GM12874 (cell line): ENCODE measurements around the gene ZNF790.

Experiments
- TF ChIP-seq, protein P1 (sequence below): IDR thresholded peaks from 2 replicates; pipeline ENCODE4 v1.5.1; 2011; ENCODE audit warnings: low read depth, mild to moderate bottlenecking, control low read depth, low read length, moderate library complexity; ENCODE audit not compliant: insufficient read depth

ZNF790 gene

DNA sequence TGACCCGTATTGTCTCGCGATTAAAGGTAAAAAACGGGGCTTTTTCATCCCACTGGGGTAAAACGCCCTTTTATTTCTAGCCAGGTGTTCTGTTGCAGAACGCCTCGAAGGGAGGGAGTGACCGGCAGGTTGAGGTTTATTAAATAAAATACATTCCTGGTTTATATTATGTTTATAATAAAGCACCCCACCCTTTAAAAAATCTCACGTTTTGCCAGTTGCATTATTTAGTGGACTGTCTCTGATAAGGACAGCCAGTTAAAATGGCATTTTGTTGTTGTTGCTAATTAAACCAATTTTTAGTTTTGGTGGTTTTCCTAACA, 40.4 kb downstream of the ZNF790 start:
- TF ChIP-seq, protein P1, sequence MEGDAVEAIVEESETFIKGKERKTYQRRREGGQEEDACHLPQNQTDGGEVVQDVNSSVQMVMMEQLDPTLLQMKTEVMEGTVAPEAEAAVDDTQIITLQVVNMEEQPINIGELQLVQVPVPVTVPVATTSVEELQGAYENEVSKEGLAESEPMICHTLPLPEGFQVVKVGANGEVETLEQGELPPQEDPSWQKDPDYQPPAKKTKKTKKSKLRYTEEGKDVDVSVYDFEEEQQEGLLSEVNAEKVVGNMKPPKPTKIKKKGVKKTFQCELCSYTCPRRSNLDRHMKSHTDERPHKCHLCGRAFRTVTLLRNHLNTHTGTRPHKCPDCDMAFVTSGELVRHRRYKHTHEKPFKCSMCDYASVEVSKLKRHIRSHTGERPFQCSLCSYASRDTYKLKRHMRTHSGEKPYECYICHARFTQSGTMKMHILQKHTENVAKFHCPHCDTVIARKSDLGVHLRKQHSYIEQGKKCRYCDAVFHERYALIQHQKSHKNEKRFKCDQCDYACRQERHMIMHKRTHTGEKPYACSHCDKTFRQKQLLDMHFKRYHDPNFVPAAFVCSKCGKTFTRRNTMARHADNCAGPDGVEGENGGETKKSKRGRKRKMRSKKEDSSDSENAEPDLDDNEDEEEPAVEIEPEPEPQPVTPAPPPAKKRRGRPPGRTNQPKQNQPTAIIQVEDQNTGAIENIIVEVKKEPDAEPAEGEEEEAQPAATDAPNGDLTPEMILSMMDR: no peak

DNA sequence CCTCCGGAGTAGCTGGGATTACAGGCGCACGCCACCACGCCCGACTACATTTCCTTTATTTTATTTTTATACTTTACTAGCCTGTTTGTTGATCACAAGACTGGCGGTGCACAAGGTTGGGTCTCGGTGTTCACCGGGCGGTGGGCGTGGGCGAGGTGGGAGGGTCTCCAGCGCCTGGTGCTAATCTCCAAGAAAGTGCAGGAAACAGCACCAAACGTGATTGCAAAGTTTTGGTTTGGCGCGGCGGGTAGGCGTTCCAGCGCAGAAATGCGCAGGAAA, 41.5 kb downstream of the ZNF790 start:
- TF ChIP-seq, protein P1: no peak

DNA sequence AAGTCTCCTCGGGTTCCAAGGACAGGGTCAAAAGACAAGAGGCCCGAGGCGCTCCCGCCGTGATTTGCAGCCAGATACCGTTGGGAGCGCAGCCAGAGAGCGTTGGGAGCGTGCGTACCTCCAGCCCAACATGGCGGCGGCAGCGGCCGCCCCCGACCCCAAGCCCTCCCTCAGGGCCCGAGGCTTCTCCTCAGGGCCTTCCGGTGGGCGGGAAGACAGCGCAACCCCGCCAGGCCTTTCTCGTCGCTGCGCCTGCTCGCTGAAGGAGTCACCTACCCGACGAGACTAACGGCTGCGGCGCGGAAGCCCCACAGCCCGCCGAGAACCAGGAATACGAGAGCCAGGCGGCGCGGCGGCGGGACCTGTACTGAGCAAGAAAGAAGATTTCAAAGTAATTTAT, 62.4 kb downstream of the ZNF790 start:
- TF ChIP-seq, protein P1: no peak

DNA sequence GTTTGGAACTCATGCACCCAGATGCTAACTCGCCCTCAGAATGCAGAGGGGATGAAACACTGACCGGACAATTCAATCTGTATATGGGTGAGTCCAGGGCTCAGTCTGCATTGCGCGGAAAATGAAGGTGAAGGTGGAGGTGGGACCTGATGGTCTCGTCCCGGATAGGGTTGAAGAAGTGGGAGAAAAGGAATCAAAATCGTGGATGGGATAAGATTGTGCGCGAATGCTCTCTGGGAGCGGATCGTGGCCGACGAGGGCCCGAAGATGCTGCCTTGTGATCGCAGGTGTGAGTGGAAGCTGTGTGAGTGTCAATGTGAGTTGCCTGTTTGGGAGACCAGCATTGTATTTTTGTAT, 65.0 kb downstream of the ZNF790 start:
- TF ChIP-seq, protein P1: no peak

DNA sequence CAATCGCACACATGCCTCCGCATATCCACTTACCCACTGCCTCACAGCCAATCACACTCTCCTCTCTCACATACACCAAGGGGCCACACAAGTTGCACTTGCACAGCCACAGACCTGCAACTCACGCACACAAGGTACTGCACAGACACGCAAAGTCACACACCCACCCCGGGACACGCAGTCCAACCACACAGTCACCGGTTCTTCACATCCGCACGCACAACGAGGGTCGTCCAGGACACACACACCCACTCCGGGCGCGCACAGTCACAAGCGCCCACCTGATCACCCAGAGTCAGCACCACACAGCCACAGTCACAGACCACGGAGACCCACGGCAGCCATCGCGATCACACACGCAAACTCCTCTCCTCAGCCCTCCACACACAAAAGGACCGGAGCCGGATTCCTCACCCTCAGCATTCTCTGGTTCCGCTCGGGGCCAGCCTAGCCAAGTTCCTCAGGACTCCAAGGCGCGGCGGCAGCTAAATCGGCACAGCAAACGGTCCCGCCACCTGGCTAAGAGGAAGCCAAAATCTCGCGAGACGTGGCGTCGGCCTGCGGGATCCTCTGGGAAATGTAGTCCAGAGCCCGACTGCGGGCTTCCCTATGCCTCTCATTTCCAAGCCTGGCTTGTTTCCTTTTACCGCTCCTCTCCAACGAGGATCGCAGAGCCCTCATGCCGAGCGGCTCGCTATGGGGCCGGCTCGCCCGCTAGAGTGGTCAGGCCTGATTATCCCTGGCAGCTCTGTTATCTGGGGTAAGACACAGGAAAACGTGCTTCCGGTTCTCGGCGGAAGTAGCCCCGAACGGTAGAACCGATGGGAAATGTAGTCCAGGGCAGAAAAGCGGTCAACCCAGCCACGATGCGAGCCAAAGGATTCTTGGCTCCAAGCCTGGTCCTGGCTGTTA, 65.6 kb downstream of the ZNF790 start, which contains the start of gene ZNF850:
Gene ZNF850, minus strand, starts transcription at position 497 of the 912 bp plus-strand sequence. CDS start 10,201 bp downstream, outside the sequence.
- TF ChIP-seq, protein P1: no peak

DNA sequence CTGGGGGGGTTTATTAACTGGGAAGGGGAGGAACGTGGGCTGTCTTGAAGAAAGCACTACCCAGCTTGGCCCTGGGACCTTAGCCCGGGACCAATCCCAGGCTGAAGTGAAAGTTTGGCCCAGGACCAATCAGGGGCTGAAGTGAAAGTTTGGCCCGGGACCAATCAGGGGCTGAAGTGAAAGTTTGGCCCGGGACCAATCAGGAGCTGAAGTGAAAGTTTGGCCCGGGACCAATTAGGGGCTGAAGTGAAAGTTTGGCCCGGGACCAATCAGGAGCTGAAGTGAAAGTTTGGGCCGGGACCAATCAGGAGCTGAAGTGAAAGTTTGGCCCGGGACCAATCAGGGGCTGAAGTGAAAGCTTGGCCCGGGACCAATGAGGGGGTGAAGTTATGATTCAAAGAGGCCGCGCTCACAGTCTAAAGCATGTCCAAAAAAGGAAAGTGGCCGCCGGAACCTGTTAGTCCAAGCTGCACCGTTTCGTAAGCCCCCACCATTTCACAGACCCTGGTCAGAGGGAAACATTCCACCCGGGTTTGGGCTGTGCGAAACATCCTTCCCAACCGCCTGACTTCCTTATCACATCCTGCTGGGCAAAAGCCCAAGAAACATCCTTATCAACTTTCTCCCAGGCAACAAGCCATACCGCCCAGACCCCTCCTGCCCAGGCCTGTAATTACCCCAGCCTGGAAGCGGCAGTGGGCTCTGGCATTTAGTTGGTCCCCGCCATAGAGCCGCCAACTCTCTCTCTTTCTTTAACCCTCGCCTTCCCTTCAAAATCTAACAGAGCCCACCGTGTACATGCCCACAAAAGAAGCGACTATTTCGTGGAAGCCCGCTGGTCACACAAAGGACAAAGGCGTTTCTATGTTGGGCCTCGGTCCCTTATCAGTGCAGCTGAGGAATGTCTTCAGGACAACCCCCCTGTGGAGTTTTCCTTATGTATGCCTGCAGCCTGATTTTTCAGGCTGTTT, 66.6 kb downstream of the ZNF790 start:
- TF ChIP-seq, protein P1: no peak
